Iris pigment epithelial cell (primary cell): ENCODE data around the gene ERICH2.

Experiments used
- DNase-seq: peaks from one replicate; pipeline ENCODE4 v3.0.0-alpha.2; 2011; ENCODE audit warnings: low read depth

ERICH2 gene

DNA sequence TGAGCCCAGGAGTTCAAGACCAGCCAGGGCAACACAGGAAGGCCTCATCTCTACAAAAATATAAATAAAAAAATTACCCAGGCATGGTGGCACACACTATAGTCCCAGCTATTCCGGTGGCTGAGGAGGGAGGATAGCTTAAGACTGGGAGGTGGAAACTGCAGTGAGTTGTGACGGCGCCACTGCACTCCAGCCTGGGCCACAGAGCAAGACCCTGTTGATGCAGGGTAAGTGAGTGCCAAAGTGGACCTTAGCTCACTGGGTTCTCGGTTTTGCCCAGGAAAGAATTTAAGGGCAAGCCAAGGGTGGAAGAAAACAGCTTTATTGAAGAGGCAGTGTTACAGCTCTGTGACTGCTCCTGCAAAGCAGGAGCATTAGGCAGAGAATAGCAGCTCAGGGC is 6.9 kb upstream of the ERICH2 start:
- no peak for DNase-seq

DNA sequence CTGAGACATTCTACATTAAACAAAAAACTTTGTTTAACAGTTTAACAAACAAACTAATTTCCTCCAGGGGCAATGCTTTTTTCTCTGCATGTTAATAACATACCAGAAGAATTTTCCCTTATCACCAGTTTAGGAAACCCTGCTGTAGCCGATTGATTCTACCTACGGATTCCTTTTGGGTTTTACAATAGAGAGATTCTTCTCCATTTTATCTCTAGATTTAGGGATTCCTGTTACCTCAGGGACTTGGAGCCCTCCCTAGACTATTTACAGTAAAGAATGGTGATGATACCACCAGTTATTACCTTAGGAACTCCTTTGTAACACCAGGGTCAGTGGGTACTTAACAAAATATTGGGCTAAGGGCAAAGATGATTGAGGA is 5.3 kb upstream of the ERICH2 start:
- no peak for DNase-seq

- no peak for DNase-seq
Observed at GRCh38 chr2:170766693-170767092, 3.5 kb upstream of the ERICH2 start.

DNA sequence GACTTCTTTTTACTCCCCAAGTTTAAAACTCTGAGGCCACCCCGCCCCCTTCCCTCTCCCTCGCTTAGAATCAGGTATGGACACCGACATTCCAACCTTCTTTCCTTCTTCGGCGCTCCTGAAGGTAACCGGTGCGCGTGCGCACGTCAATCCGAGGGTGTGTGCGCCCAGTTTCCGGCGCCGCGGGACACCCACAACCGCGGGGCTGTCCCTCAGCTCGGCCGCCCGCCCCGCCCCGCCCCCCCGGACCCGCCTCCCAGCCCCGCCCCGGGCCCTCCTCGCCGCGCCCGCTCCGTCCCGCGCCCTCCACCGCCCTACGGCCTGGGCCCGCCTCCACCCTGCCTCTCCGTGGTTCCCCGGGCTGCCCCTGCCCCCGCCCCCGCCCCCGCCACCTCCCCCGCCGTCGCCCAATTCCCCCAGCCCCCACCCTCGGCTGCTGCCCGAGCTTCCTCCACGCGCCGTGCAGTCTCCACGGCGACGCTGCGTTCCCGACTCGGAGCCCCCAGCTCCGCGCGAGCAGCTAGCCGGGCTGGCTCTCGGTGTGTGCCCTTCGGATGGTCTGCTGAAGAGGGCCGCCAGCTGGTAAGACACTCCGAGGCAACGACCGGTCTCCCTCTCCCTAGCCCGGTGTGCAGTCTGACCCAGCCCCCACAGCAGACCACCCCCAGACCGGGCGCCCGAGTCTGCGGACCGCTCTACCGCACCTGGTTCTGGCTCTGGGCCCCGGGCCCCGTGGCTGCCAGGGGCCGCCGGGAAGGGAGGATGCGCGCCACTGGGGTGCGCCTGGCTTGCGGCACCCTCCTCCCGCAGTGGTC is 635 bp downstream of the ERICH2 start:
- DNase-seq = peak; percentile 58

GRCh38 chr2:170771421-170771937 is 1.3 kb downstream of the ERICH2 start:
- DNase-seq = no peak

GRCh38 chr2:170772295-170772694 is 2.1 kb downstream of the ERICH2 start:
- DNase-seq = no peak

GRCh38 chr2:170774074-170774473 is 3.9 kb downstream of the ERICH2 start:
- no peak for DNase-seq

- DNase-seq = no peak
Observed at GRCh38 chr2:170778900-170779299, 8.7 kb downstream of the ERICH2 start.

DNA sequence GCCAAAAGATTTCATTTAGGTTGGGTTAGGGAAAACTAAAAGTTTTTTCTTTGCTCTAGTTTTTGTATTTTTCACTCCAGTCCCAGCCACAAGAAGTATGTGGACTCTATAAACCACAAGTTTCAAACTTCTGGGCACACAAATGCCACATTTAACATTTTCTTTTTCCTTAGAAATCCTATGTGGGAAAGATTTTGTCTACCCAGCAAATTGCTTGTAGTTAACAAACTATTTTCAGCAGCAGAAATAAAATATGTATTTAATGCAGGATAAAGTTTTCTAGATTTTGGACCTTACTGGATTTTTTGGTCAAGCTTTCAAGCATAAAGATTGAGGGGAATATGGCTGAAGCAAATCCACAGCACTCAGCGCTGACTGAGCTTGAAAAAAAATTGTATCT is 9.1 kb downstream of the ERICH2 start:
- no peak for DNase-seq

GRCh38 chr2:170782673-170783072 is 12.5 kb downstream of the ERICH2 start:
- no peak for DNase-seq

- DNase-seq = no peak
Observed at GRCh38 chr2:170783549-170783948, 13.4 kb downstream of the ERICH2 start.

- no peak for DNase-seq
Observed at GRCh38 chr2:170798996-170799395, 28.8 kb downstream of the ERICH2 start.

DNA sequence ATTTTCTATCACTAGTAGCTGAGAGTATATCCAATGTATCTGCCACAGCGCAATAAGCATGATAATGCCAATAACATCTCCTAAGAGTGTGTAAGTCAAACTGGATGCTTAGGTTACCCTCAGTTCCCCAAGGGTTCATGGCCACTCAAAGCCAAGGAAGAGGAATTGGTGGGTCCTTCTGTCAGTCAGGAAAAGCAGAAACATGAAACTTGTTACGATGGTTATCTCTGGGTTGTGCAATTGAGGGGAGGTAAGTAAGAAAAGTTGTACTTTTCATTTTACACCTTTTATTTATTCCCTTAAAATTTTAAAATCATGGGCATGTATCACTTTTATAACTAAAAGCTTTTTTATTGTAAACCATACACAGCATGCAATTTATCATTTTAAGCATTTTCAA is 36.4 kb downstream of the ERICH2 start:
- no peak for DNase-seq

GRCh38 chr2:170812710-170813600 is 42.8 kb downstream of the ERICH2 start:
- DNase-seq = peak; percentile 80

- DNase-seq = peak; percentile 36
Observed at GRCh38 chr2:170813611-170814532, 43.7 kb downstream of the ERICH2 start.

DNA sequence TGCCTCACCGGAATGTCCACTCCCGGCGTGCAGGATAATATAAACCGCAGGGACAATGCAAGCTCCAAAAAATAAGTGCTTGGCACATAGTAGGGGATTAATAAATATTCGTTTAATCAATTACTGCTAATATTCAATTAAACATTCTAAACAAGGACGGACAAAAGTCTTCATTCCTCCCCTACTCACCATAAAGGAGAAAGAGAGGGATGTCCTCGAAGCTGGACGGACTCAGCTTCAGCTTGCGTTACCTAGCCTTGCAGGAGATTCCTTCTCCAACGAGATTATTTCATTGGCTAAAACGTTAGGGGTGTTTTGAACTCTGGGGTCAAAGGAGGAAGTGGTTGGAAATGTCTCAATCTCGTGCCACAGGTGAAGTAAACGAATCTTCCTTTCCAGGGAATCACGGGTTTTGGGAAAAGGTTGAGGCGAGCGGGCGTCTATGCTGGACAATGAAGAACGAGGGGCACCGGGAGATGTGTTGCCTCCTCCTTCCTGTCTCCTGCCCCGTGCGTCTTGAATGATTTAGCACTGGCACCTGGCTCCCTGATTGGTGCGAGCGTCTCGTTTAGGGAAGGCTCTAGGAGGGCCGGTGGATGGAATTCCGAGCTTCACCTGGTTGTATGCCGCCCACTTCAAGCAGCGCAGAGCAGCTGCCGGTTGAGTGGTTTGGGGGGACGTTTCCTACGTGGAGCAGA is 44.5 kb downstream of the ERICH2 start:
- DNase-seq = no peak

- DNase-seq = no peak
Observed at GRCh38 chr2:170815311-170815710, 45.1 kb downstream of the ERICH2 start.

- DNase-seq = peak; percentile 49
Observed at GRCh38 chr2:170815746-170816503, 45.7 kb downstream of the ERICH2 start.

GRCh38 chr2:170816504-170817092 is 46.4 kb downstream of the ERICH2 start, which contains the start of gene GAD1:
Gene GAD1, plus strand, starts transcription at chr2:170816887. Its CDS starts 1,705 bp downstream, at chr2:170818592.
- DNase-seq = peak; percentile 44
